Cardiac fibroblast (primary cell): Measurements from ENCODE around the gene GABRG3.

Experiments used
- DNase-seq, 2 donors: peaks; one replicate each; pipeline versions ENCODE4 v3.0.0 to v3.0.0-alpha.2; 2010; ENCODE audit warnings: low read depth in 2 of 2
- H3K4me3 ChIP-seq, 2 donors: replicated peaks in 1 of 2; 1 replicate in 1 of 2; 2 replicates in 1 of 2; pipeline ENCODE4 v1.5.1; 2011; ENCODE audit warnings: low read depth in 2 of 2, low read length in 2 of 2, mild to moderate bottlenecking in 2 of 2, moderate library complexity in 1 of 2
- TF ChIP-seq, protein P1 (sequence below): IDR thresholded peaks from one replicate; pipeline ENCODE4 v1.5.1; 2011; ENCODE audit warnings: low read depth, mild to moderate bottlenecking, low read length, inconsistent platforms

GABRG3 gene

DNA sequence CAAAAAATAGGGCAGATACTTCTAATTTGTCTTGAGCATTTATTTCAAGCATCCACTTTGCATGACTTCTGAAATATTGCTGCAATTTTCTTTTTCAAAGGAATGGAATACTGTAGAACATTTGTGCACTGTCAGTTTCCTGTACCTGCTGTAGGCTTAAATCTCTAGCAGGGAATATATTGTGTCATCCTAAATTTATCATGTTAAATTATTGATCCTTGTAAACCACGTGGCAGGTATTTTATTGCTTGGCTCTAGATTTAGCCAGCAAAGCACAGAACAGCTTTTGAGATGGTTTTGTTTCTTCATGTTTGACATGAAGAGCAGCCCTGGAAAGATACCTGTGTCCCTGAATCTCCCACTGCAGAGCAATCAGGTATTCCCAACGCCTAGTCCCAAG lies 470.1 kb downstream of the GABRG3 start:
- TF ChIP-seq, protein P1, sequence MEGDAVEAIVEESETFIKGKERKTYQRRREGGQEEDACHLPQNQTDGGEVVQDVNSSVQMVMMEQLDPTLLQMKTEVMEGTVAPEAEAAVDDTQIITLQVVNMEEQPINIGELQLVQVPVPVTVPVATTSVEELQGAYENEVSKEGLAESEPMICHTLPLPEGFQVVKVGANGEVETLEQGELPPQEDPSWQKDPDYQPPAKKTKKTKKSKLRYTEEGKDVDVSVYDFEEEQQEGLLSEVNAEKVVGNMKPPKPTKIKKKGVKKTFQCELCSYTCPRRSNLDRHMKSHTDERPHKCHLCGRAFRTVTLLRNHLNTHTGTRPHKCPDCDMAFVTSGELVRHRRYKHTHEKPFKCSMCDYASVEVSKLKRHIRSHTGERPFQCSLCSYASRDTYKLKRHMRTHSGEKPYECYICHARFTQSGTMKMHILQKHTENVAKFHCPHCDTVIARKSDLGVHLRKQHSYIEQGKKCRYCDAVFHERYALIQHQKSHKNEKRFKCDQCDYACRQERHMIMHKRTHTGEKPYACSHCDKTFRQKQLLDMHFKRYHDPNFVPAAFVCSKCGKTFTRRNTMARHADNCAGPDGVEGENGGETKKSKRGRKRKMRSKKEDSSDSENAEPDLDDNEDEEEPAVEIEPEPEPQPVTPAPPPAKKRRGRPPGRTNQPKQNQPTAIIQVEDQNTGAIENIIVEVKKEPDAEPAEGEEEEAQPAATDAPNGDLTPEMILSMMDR = no peak
- H3K4me3 ChIP-seq = no peak overlapping the region
- DNase-seq = no peak

DNA sequence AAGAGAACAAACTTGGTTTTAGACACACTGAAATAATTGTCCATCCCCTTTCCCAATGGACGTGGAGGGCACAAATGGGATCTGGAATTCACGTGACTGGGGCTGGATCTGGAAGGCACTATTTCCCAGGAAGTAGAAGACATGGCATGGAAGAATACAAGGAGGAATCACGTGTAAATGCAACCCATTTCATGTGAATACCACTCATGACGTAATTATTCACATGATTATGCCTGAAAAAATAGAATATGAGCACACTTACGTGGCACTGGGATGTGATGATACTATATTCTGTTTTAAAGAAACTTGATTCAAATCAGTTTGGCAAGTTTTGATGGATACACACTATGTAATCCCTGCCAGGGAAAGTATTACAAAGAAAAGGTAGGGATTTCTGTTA lies 477.3 kb downstream of the GABRG3 start:
- no peak overlapping the region for H3K4me3 ChIP-seq
- DNase-seq = no peak
- TF ChIP-seq, protein P1 = no peak

DNA sequence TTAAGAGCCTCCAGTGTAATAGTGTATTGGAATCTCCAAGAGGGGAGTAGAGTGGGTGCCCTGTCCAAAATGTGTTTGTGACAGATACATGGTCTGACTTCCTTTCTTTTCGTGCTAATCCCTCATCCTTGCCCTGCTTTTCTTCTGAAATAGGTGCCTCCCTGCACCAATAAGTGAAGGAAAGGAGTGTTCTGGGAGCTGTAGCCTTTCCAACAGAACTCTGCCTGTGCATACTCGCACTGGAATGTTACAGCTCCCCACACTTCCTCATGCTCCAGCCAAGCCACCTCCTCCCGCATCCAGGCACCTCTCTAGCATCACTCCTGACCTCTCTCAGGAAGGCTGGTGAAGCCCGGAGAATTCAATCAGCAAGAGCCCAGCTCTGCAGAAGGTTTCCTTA lies 478.0 kb downstream of the GABRG3 start:
- DNase-seq = peak in 1 of 2 donors; percentile 13
- H3K4me3 ChIP-seq = no peak overlapping the region
- TF ChIP-seq, protein P1 = no peak

DNA sequence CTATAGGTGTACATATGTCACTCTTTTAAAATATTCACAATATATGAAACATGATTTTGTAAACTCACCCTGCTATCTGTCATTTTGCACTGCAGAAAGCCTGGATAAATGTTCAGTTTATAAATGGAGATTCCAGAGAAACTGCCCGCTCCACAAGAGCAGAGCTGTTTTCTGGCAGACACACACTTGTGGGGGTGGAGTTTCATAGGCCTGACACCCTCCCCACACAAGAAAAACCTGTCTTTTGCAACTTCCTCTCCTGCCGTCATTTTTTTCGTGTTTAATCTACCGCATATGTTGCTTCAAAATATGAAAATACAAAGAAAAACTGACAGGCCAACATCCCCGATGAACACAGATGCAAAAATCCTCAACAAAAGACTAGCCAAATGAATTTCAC lies 479.0 kb downstream of the GABRG3 start:
- H3K4me3 ChIP-seq = no peak overlapping the region
- TF ChIP-seq, protein P1 = no peak
- no peak for DNase-seq

DNA sequence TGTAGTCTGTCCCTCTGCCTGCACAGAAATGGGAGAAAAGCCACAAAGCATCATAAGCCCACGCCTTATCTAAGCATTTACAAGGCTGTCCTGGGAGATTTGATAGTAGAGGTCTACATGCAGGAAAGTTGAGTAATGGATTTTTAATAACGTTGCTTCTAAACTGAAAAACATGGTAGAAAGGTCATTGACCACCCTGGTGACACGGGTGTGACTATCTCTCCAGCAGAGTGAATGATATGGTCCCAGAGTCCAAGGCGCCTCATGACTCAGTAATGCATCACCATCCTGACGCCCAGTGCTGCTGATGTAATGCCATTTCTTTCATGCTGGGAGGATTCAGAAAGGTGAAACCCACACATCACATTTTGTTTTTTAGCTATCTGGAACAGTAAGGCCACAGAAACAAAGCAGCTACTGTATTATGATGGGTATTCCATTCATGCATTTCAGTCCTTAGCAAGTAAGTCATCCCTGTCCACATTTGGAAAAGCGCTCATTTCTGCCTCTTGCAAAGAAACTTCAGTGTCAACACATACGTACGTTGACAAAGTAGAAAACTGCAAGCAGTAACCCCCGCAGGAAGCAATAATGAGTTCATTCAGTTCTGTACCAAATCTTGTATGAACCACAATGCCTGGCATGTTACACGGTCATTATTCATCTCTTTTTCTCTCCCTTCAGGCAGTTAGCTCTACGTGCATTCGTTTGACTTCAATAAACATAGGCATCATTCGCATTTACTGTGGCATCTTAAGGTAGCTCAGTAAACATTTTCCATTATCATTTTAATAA lies 483.5 kb downstream of the GABRG3 start:
- H3K4me3 ChIP-seq = no peak overlapping the region
- TF ChIP-seq, protein P1 = no peak
- peak; percentile 5 to 24 for DNase-seq

DNA sequence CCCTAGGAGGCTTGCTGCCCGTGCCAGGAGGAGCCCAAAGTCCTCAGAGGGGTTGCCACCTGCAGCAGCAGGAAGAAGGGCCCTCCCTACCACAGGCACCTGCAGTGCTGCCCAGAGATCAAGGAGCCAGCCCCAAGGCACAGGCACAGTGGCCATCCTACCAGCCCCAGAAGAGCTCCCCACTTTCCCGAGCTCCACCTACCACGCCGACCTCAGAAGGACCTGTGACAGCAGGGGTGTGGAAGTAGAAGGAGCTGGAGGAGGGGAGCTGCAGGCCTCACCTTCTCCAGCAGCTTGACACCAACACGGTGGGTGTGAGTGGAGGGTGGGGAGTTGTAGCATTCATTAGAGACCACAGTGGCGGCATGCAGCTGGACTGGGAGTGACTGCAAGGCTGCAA lies 485.8 kb downstream of the GABRG3 start:
- no peak for DNase-seq
- TF ChIP-seq, protein P1 = no peak
- no peak overlapping the region for H3K4me3 ChIP-seq

DNA sequence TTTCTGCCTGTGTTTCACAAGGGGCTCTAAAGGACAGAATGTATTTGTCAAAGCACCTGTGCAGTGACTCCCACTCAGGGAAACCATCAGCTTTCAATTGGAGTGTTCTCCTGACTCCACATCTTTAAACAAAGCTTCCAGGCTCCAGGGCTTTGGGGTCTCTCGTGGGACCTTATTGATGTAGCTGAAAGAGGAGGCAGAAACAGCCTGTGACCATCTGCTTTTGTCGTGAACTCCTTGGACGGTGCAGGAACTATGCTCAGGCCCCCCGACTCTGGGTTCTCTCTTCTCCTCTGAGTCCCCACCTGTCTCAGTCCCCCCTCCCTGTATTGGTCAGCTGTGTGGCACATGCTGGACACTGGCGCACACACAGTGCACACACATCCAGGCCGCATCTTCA lies 486.8 kb downstream of the GABRG3 start:
- TF ChIP-seq, protein P1 = no peak
- DNase-seq = no peak
- no peak overlapping the region for H3K4me3 ChIP-seq
